Transverse colon (tissue), 3 donors: Measurements from ENCODE around the gene EGFR.

Experiments
- POLR2A ChIP-seq: fragments of 450-650 bp; IDR thresholded peaks from one replicate; pipeline ENCODE4 v1.6.1; 2016; ENCODE audit warnings: antibody characterized with exemption, mild to moderate bottlenecking, moderate library complexity
- POLR2AphosphoS5 ChIP-seq, 3 donors: sonication (generic); formaldehyde crosslinking; IDR thresholded peaks; one replicate each; pipeline ENCODE4 v1.6.1; 2016; ENCODE audit warnings: antibody characterized with exemption in 3 of 3

GRCh38 chr7:55164527-55164926 lies 145.7 kb downstream of the EGFR start:
- TF ChIP-seq POLR2A, result no peak
- TF ChIP-seq POLR2AphosphoS5 (IDR thresholded peaks at IDR 0.05), result no peak
